GM12875 (cell line): ENCODE data around the gene GRIN1.

Experiments
- H3K4me3 ChIP-seq: one replicate; pipeline ENCODE4 v1.5.1; 2011; ENCODE audit warnings: low read depth, low read length, control low read depth
- TF ChIP-seq, protein P1 (sequence below): IDR thresholded peaks from 2 replicates; pipeline ENCODE4 v1.5.1; 2011; ENCODE audit warnings: low read depth, mild to moderate bottlenecking, control low read depth, inconsistent platforms, low read length, moderate library complexity, borderline replicate concordance; ENCODE audit not compliant: insufficient read depth

Gene GRIN1

DNA sequence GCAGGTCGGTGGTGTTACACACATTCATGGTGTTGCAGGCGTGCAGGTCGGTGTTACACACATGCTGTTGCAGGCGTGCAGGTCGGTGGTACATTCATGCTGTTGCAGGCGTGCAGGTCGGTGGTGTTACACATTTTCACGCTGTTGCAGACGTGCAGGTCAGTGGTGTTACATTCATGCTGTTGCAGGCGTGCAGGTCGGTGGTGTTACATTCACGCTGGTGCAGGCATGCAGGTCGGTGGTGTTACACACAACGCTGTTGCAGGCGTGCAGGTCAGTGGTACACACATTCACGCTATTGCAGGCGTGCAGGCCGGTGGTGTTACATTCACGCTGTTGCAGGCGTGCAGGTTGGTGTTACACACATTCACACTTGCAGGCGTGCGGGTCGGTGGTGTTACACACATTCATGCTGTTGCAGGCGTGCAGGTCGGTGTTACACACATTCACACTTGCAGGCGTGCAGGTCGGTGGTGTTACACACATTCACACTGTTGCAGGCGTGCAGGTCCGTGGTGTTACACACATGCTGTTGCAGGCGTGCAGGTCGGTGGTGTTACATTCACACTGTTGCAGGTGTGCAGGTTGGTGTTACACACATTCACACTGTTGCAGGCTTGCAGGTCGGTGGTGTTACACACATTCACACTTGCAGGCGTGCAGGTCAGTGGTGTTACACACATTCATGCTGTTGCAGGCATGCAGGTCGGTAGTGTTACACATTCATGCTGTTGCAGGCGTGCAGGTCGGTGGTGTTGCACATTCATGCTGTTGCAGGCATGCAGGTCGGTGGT is 35.6 kb upstream of the GRIN1 start:
- TF ChIP-seq, protein P1, sequence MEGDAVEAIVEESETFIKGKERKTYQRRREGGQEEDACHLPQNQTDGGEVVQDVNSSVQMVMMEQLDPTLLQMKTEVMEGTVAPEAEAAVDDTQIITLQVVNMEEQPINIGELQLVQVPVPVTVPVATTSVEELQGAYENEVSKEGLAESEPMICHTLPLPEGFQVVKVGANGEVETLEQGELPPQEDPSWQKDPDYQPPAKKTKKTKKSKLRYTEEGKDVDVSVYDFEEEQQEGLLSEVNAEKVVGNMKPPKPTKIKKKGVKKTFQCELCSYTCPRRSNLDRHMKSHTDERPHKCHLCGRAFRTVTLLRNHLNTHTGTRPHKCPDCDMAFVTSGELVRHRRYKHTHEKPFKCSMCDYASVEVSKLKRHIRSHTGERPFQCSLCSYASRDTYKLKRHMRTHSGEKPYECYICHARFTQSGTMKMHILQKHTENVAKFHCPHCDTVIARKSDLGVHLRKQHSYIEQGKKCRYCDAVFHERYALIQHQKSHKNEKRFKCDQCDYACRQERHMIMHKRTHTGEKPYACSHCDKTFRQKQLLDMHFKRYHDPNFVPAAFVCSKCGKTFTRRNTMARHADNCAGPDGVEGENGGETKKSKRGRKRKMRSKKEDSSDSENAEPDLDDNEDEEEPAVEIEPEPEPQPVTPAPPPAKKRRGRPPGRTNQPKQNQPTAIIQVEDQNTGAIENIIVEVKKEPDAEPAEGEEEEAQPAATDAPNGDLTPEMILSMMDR: no peak
- H3K4me3 ChIP-seq: no peak overlapping the region

DNA sequence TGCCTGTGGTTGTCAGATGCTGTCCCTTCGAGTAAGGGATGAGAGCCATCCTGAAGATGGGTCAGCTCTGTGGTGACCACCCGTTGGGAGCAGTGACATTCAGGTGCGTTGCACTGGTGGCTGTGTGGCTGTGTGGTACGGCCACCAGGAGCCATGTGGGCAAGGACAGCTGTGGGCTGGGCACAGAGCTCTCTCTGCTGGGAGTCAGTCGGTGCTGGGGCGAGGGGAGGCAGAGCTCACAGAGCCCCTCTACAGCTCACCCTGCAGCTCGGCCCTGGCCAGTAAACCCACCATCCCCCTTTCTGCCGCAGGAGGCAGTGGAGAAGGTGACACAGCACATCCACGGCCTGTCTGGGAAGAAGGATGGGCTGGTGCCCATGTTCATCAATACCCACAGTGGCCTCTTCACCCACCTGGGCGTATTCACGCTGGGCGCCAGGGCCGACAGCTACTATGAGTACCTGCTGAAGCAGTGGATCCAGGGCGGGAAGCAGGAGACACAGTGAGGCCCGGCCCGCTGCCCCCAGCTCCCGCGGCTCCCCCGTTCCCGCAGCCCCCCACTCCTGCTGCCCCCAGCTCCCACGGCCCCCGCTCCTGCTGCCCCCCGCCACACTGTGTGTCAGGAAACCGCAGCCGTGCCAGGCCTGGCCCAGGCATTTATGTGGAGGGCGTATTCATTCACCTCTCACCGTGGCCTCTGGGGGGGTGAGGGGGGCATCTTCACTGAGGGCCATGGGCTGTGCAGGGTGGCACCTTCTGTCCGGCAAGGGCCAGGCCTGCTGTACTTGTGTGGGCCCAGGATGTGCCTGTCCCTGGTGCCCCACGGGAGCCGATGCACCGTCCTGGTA is 32.9 kb upstream of the GRIN1 start:
- H3K4me3 ChIP-seq: no peak overlapping the region
- TF ChIP-seq, protein P1: no peak

DNA sequence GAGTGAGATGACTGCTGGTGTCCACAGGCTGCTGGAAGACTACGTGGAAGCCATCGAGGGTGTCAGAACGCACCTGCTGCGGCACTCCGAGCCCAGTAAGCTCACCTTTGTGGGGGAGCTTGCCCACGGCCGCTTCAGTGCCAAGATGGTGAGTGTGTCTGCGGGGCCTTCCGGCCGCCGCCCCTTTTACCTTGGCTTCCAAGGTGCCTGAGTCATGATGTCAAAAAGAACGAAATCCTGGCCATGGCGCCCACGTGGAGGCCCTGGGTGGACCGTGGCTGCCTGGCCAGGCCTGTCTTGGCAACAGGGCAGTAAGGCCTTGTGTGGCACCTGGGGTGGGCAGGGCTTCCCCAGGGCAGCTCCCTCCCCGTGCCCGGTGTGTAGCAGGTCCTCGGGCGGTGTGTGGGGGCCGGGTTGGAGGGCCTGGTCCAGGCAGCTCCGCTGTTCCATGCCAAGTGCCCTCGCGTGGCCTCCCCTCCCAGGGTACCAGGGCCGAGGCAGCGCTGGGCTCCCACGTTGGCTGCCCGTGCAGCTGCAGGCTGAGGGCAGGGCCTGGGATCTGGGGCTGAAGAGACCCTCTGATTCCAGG is 32.2 kb upstream of the GRIN1 start:
- no peak overlapping the region for H3K4me3 ChIP-seq
- TF ChIP-seq, protein P1: no peak

DNA sequence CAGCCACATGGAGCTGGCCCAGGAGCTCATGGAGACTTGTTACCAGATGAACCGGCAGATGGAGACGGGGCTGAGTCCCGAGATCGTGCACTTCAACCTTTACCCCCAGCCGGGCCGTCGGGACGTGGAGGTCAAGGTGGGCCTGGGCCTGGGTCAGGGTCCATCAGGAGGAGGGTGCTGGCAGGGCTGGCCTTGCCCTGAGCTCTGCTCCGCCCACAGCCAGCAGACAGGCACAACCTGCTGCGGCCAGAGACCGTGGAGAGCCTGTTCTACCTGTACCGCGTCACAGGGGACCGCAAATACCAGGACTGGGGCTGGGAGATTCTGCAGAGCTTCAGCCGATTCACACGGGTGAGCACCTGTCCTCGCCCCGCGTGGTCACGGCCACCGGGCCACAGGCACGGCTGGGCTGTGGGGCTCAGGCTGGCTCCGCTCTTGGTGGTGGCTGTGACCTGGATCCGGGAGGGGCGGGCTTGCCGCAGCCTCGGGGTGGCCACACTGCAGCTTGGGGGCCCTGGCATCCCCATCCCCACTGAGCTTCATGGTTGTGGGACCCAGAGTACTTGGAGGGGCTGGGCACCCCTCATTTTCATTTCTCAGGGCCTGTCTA is 31.5 kb upstream of the GRIN1 start:
- no peak overlapping the region for H3K4me3 ChIP-seq
- TF ChIP-seq, protein P1: no peak

DNA sequence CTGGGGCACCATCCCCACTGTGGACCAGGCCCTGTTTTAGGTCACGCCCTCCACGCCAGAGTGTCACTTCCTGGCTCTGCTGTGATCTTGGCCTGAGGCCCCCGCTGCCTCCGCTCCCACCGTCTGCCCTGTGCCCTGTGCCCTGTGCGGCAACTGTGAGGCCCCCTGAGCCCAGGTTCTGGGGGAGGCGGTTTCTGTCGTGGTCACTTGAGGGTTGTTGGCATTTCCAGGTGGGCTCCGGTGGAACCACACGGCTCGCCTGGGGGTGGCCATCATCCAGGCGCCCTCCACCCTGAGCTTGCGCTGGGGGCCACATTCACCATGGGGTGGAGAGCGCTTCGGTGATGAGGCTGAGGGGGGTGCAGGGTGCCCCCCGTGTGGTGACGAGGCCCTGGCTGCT is 31.0 kb upstream of the GRIN1 start:
- TF ChIP-seq, protein P1: no peak
- no peak overlapping the region for H3K4me3 ChIP-seq

DNA sequence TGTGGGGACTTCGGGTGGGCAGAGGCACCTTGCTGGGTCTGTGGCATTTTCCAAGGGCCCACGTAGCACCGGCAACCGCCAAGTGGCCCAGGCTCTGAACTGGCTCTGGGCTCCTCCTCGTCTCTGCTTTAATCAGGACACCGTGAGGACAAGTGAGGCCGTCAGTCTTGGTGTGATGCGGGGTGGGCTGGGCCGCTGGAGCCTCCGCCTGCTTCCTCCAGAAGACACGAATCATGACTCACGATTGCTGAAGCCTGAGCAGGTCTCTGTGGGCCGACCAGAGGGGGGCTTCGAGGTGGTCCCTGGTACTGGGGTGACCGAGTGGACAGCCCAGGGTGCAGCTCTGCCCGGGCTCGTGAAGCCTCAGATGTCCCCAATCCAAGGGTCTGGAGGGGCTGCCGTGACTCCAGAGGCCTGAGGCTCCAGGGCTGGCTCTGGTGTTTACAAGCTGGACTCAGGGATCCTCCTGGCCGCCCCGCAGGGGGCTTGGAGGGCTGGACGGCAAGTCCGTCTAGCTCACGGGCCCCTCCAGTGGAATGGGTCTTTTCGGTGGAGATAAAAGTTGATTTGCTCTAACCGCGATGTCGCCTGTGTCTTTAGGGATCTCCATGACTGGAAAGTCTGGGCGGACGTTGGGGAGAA is 30.2 kb upstream of the GRIN1 start:
- TF ChIP-seq, protein P1: no peak
- H3K4me3 ChIP-seq: no peak overlapping the region
